Stimulated activated naive B cell treated with anti-CD40 and anti-IgM and Interleukin-4, amounts not matched to agents 10 μg/mL and 1 μg/mL and 100 μg/mL, for 72 hours (primary cell): ENCODE measurements around the gene AFF3.

ENCODE experiments used
- ATAC-seq, 2 donors: fragments of 150-1000 bp; cut with Tn5 transposase; replicated peaks; 2 replicates each; pipeline ENCODE4 v1.10.0; 2021; ENCODE audit warnings: moderate library complexity in 1 of 2
- DNase-seq: peaks from one replicate; pipeline ENCODE4 v3.0.0; 2021
- H3K27ac Mint-ChIP-seq: one replicate; pipeline ENCODE4 v1.8.0; 2022; ENCODE audit warnings: mild to moderate bottlenecking, mixed read lengths
- H3K27me3 Mint-ChIP-seq, 2 donors: one replicate each; pipeline ENCODE4 v1.8.0; 2022; ENCODE audit warnings: mixed read lengths in 2 of 2
- H3K36me3 Mint-ChIP-seq, 2 donors: one replicate each; pipeline ENCODE4 v1.8.0; 2022; ENCODE audit warnings: mixed read lengths in 2 of 2, mild to moderate bottlenecking in 1 of 2
- H3K4me1 Mint-ChIP-seq, 2 donors: one replicate each; pipeline ENCODE4 v1.8.0; 2022; ENCODE audit warnings: mixed read lengths in 2 of 2, mild to moderate bottlenecking in 1 of 2
- H3K4me3 Mint-ChIP-seq, 2 donors: one replicate each; pipeline ENCODE4 v1.8.0; 2022; ENCODE audit warnings: mild to moderate bottlenecking in 2 of 2, mixed read lengths in 2 of 2, moderate library complexity in 1 of 2
- H3K9me3 Mint-ChIP-seq, 2 donors: one replicate each; pipeline ENCODE4 v1.8.0; 2022; ENCODE audit warnings: mixed read lengths in 2 of 2, mild to moderate bottlenecking in 1 of 2

AFF3 gene

GRCh38 chr2:100029460-100029859 is 112.9 kb downstream of the AFF3 start:
- Mint-ChIP-seq H3K36me3 (peaks cover 32 to 56% of the 10 kb centered on the region in 2 donors), H3K27me3 (no peaks in the 10 kb centered on the region), H3K4me3 (no peak overlapping the region), H3K9me3 (peaks cover 0 to 13% of the 10 kb centered on the region in 2 donors), H3K27ac (peak overlapping the region; percentile 60), H3K4me1 (peaks cover 23 to 53% of the 10 kb centered on the region in 2 donors)
- ATAC-seq (no peak), DNase-seq (no peak)

GRCh38 chr2:100021791-100022340 is 120.5 kb downstream of the AFF3 start:
- ATAC-seq (no peak), DNase-seq (no peak)
- Mint-ChIP-seq H3K27ac (peak overlapping the region; percentile 91), H3K27me3 (no peaks in the 10 kb centered on the region), H3K4me1 (peaks cover 41 to 71% of the 10 kb centered on the region in 2 donors), H3K36me3 (peaks cover 35 to 54% of the 10 kb centered on the region in 2 donors), H3K4me3 (no peak overlapping the region), H3K9me3 (peaks cover 0 to 8% of the 10 kb centered on the region in 2 donors)

- Mint-ChIP-seq H3K9me3 (no peaks in the 10 kb centered on the region), H3K4me1 (peaks cover 35 to 55% of the 10 kb centered on the region in 2 donors), H3K4me3 (no peak overlapping the region), H3K27ac (peak overlapping the region; percentile 68), H3K27me3 (no peaks in the 10 kb centered on the region), H3K36me3 (peaks cover 21 to 33% of the 10 kb centered on the region in 2 donors)
- DNase-seq (no peak), ATAC-seq (no peak)
These were observed 122.9 kb downstream of the AFF3 start for GRCh38 chr2:100019499-100019898.

GRCh38 chr2:100018341-100019193 is 123.8 kb downstream of the AFF3 start:
- DNase-seq: no peak
- H3K4me3 Mint-ChIP-seq: no peak overlapping the region
- ATAC-seq: no peak
- no peaks in the 10 kb centered on the region for H3K9me3 Mint-ChIP-seq
- H3K27me3 Mint-ChIP-seq: no peaks in the 10 kb centered on the region
- no peak overlapping the region for H3K27ac Mint-ChIP-seq
- peaks cover 21 to 36% of the 10 kb centered on the region in 2 donors for H3K36me3 Mint-ChIP-seq
- H3K4me1 Mint-ChIP-seq: peaks cover 38 to 56% of the 10 kb centered on the region in 2 donors

- Mint-ChIP-seq H3K27me3 (no peaks in the 10 kb centered on the region), H3K27ac (peak overlapping the region; percentile 22), H3K9me3 (no peaks in the 10 kb centered on the region), H3K4me3 (no peak overlapping the region), H3K36me3 (peaks cover 21 to 33% of the 10 kb centered on the region in 2 donors), H3K4me1 (peaks cover 32 to 47% of the 10 kb centered on the region in 2 donors)
- ATAC-seq: no peak
- DNase-seq: no peak
These were observed 124.8 kb downstream of the AFF3 start for GRCh38 chr2:100017633-100018032.

GRCh38 chr2:100016756-100017155 is 125.6 kb downstream of the AFF3 start:
- Mint-ChIP-seq H3K27ac (no peak overlapping the region), H3K9me3 (no peaks in the 10 kb centered on the region), H3K27me3 (no peaks in the 10 kb centered on the region), H3K4me3 (no peak overlapping the region), H3K4me1 (peaks cover 36 to 47% of the 10 kb centered on the region in 2 donors), H3K36me3 (peaks cover 25 to 36% of the 10 kb centered on the region in 2 donors)
- ATAC-seq (no peak), DNase-seq (no peak)

GRCh38 chr2:100015849-100016248 is 126.5 kb downstream of the AFF3 start:
- Mint-ChIP-seq H3K27ac (no peak overlapping the region), H3K4me3 (no peak overlapping the region), H3K36me3 (peaks cover 26 to 38% of the 10 kb centered on the region in 2 donors), H3K27me3 (no peaks in the 10 kb centered on the region), H3K9me3 (no peaks in the 10 kb centered on the region), H3K4me1 (peaks cover 37 to 50% of the 10 kb centered on the region in 2 donors)
- DNase-seq (no peak), ATAC-seq (no peak)

GRCh38 chr2:100013892-100014677 is 128.3 kb downstream of the AFF3 start:
- DNase-seq (no peak), ATAC-seq (no peak)
- peaks cover 11 to 28% of the 10 kb centered on the region in 2 donors for H3K36me3 Mint-ChIP-seq
- no peaks in the 10 kb centered on the region for H3K27me3 Mint-ChIP-seq
- H3K9me3 Mint-ChIP-seq: no peaks in the 10 kb centered on the region
- H3K27ac Mint-ChIP-seq: peak overlapping the region; percentile 85
- no peak overlapping the region for H3K4me3 Mint-ChIP-seq
- peaks cover 28 to 49% of the 10 kb centered on the region in 2 donors for H3K4me1 Mint-ChIP-seq

- Mint-ChIP-seq H3K27me3 (no peaks in the 10 kb centered on the region), H3K9me3 (no peaks in the 10 kb centered on the region), H3K36me3 (peaks cover 18 to 40% of the 10 kb centered on the region in 2 donors), H3K4me3 (no peak overlapping the region), H3K27ac (peak overlapping the region; percentile 26), H3K4me1 (peaks cover 31 to 42% of the 10 kb centered on the region in 2 donors)
- DNase-seq: no peak
- no peak for ATAC-seq
These were observed 129.8 kb downstream of the AFF3 start for GRCh38 chr2:100012561-100012960.

GRCh38 chr2:100011272-100011731 is 131.1 kb downstream of the AFF3 start:
- Mint-ChIP-seq H3K4me3 (no peak overlapping the region), H3K27ac (peak overlapping the region; percentile 56), H3K27me3 (no peaks in the 10 kb centered on the region), H3K4me1 (peaks cover 31 to 51% of the 10 kb centered on the region in 2 donors), H3K36me3 (peaks cover 29 to 52% of the 10 kb centered on the region in 2 donors), H3K9me3 (no peaks in the 10 kb centered on the region)
- ATAC-seq (no peak), DNase-seq (no peak)

GRCh38 chr2:100010606-100011005 is 131.8 kb downstream of the AFF3 start:
- DNase-seq (no peak), ATAC-seq (no peak)
- no peaks in the 10 kb centered on the region for H3K9me3 Mint-ChIP-seq
- peaks cover 30 to 53% of the 10 kb centered on the region in 2 donors for H3K36me3 Mint-ChIP-seq
- no peak overlapping the region for H3K4me3 Mint-ChIP-seq
- no peaks in the 10 kb centered on the region for H3K27me3 Mint-ChIP-seq
- peaks cover 31 to 51% of the 10 kb centered on the region in 2 donors for H3K4me1 Mint-ChIP-seq
- H3K27ac Mint-ChIP-seq: peak overlapping the region; percentile 79

- Mint-ChIP-seq H3K9me3 (no peaks in the 10 kb centered on the region), H3K36me3 (peaks cover 36 to 60% of the 10 kb centered on the region in 2 donors), H3K27ac (peak overlapping the region; percentile 67), H3K4me1 (peaks cover 31 to 54% of the 10 kb centered on the region in 2 donors), H3K27me3 (no peaks in the 10 kb centered on the region), H3K4me3 (no peak overlapping the region)
- ATAC-seq: no peak
- no peak for DNase-seq
These were observed 132.6 kb downstream of the AFF3 start for GRCh38 chr2:100009743-100010142.

GRCh38 chr2:100008956-100009355 is 133.4 kb downstream of the AFF3 start:
- peaks cover 31 to 50% of the 10 kb centered on the region in 2 donors for H3K4me1 Mint-ChIP-seq
- DNase-seq: no peak
- H3K27me3 Mint-ChIP-seq: no peaks in the 10 kb centered on the region
- peaks cover 41 to 62% of the 10 kb centered on the region in 2 donors for H3K36me3 Mint-ChIP-seq
- ATAC-seq: no peak
- no peak overlapping the region for H3K4me3 Mint-ChIP-seq
- no peaks in the 10 kb centered on the region for H3K9me3 Mint-ChIP-seq
- H3K27ac Mint-ChIP-seq: no peak overlapping the region

GRCh38 chr2:100006516-100006915 is 135.9 kb downstream of the AFF3 start:
- H3K36me3 Mint-ChIP-seq: peaks cover 45 to 62% of the 10 kb centered on the region in 2 donors
- DNase-seq: no peak
- H3K4me3 Mint-ChIP-seq: no peak overlapping the region
- no peak overlapping the region for H3K27ac Mint-ChIP-seq
- H3K4me1 Mint-ChIP-seq: peaks cover 20 to 39% of the 10 kb centered on the region in 2 donors
- H3K27me3 Mint-ChIP-seq: no peaks in the 10 kb centered on the region
- no peak for ATAC-seq
- no peaks in the 10 kb centered on the region for H3K9me3 Mint-ChIP-seq
